SU-DHL-6 (cell line): ENCODE measurements around the gene FRK.

Experiments used
- EZH2phosphoT487 ChIP-seq: fragments of 200-600 bp; sonication (generic), shearing (Covaris generic); conservative IDR thresholded peaks from 2 replicates; pipeline ENCODE4 v1.6.1; 2018; ENCODE audit warnings: mild to moderate bottlenecking, antibody characterized with exemption, low read length, moderate library complexity, mixed read lengths
- TF ChIP-seq, protein P1 (sequence below): fragments of 200-600 bp; sonication (generic); IDR thresholded peaks from one replicate; pipeline ENCODE4 v1.5.1; 2017; ENCODE audit warnings: antibody characterized with exemption, mild to moderate bottlenecking, low read length, moderate library complexity; ENCODE audit not compliant: insufficient read depth, poor library complexity, severe bottlenecking

GRCh38 chr6:116049321-116049720 lies 11.4 kb downstream of the FRK start:
- TF ChIP-seq EZH2phosphoT487, result no peak
- TF ChIP-seq, protein P1, sequence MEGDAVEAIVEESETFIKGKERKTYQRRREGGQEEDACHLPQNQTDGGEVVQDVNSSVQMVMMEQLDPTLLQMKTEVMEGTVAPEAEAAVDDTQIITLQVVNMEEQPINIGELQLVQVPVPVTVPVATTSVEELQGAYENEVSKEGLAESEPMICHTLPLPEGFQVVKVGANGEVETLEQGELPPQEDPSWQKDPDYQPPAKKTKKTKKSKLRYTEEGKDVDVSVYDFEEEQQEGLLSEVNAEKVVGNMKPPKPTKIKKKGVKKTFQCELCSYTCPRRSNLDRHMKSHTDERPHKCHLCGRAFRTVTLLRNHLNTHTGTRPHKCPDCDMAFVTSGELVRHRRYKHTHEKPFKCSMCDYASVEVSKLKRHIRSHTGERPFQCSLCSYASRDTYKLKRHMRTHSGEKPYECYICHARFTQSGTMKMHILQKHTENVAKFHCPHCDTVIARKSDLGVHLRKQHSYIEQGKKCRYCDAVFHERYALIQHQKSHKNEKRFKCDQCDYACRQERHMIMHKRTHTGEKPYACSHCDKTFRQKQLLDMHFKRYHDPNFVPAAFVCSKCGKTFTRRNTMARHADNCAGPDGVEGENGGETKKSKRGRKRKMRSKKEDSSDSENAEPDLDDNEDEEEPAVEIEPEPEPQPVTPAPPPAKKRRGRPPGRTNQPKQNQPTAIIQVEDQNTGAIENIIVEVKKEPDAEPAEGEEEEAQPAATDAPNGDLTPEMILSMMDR, result no peak
